Left ventricle myocardium inferior (tissue), 1 donor: ENCODE results near the gene MOCS2. TPM values are rescaled to one million over a fixed set of nuclear protein-coding genes. Genes with fewer than 3 reads are reported as not detected.

ENCODE experiments used
- DNase-seq: peaks from one replicate; pipeline ENCODE4 v3.0.0-alpha.2; 2020
- H3K27ac ChIP-seq: fragments of 200-600 bp; replicated peaks from 2 replicates; pipeline ENCODE4 v1.8.0; 2021
- H3K27me3 ChIP-seq: fragments of 200-600 bp; 2 replicates; pipeline ENCODE4 v1.8.0; 2021; ENCODE audit warnings: low read depth
- H3K36me3 ChIP-seq: fragments of 200-600 bp; 2 replicates; pipeline ENCODE4 v1.8.0; 2021
- H3K4me1 ChIP-seq: fragments of 200-600 bp; 2 replicates; pipeline ENCODE4 v1.8.0; 2021
- H3K4me3 ChIP-seq: fragments of 200-600 bp; 2 replicates; pipeline ENCODE4 v1.8.0; 2021; ENCODE audit warnings: mild to moderate bottlenecking, moderate library complexity
- H3K9me3 ChIP-seq: fragments of 200-600 bp; replicated peaks from 2 replicates; pipeline ENCODE4 v1.8.0; 2021
- CTCF ChIP-seq: fragments of 200-600 bp; IDR thresholded peaks from 2 replicates; pipeline ENCODE4 v1.8.0; 2021; ENCODE audit warnings: antibody characterized with exemption, mild to moderate bottlenecking, borderline replicate concordance
- intact Hi-C: fragments of 100-400 bp; cut with micrococcal nuclease; formaldehyde crosslinking; loops from one replicate; pipeline ENCODE4 v1.11.0; 2022
- total RNA-seq: library from RNA; stranded (reverse); fragmentation: NEBNext Ultra II Directional; extraction: Animal tissue kit (Norgen Biotek cat#: 25700); gene quantifications from one replicate; pipeline ENCODE4 v1.2.1, GENCODE V29; 2021
- donor health status: DM: no; HTN: yes; CAD: no; lungs with severe emphysema.

Gene MOCS2
- total RNA-seq, 1 donor from 2014 or later = 88.7 TPM

- Histone ChIP-seq H3K4me1 (peaks cover 44% of the 10 kb centered on the region), H3K9me3 (no peaks in the 10 kb centered on the region), H3K27me3 (no peaks in the 10 kb centered on the region), H3K36me3 (peaks cover 37% of the 10 kb centered on the region), H3K27ac (peak overlapping the region; percentile 80), H3K4me3 (peak overlapping the region; percentile 86)
- no peak for DNase-seq
- TF ChIP-seq CTCF = no peak
- intact Hi-C loops = no loop called here
These were observed 508 bp downstream of the MOCS2 start for GRCh38 chr5:53109056-53109442.

GRCh38 chr5:53105611-53106300 lies 3.8 kb downstream of the MOCS2 start:
- no peak for TF ChIP-seq CTCF
- Histone ChIP-seq H3K36me3 (peaks cover 68% of the 10 kb centered on the region), H3K27ac (no peak overlapping the region), H3K4me1 (peaks cover 44% of the 10 kb centered on the region), H3K9me3 (no peaks in the 10 kb centered on the region), H3K4me3 (no peak overlapping the region), H3K27me3 (no peaks in the 10 kb centered on the region)
- DNase-seq = no peak
- intact Hi-C loops = no loop called here

- no peak for DNase-seq
- intact Hi-C loops = no loop called here
- Histone ChIP-seq H3K27ac (no peak overlapping the region), H3K4me1 (no peaks in the 10 kb centered on the region), H3K9me3 (no peaks in the 10 kb centered on the region), H3K4me3 (no peak overlapping the region), H3K27me3 (no peaks in the 10 kb centered on the region), H3K36me3 (peaks cover 88% of the 10 kb centered on the region)
- TF ChIP-seq CTCF = no peak
These were observed 9.0 kb downstream of the MOCS2 start for GRCh38 chr5:53100606-53101005.

GRCh38 chr5:53099546-53099945 lies 10.0 kb downstream of the MOCS2 start:
- intact Hi-C loops = loop anchor here (5.0 kb wide), 1 partner anchor 152 kb away; no protein-coding TSS in a partner anchor
- no peak for DNase-seq
- H3K9me3 ChIP-seq = no peaks in the 10 kb centered on the region
- H3K36me3 ChIP-seq = peaks cover 77% of the 10 kb centered on the region
- H3K27ac ChIP-seq = no peak overlapping the region
- TF ChIP-seq CTCF = no peak
- H3K27me3 ChIP-seq = no peaks in the 10 kb centered on the region
- H3K4me1 ChIP-seq = no peaks in the 10 kb centered on the region
- no peak overlapping the region for H3K4me3 ChIP-seq

- Histone ChIP-seq H3K9me3 (no peaks in the 10 kb centered on the region), H3K27ac (no peak overlapping the region), H3K4me3 (no peak overlapping the region), H3K36me3 (peaks cover 44% of the 10 kb centered on the region), H3K4me1 (peaks cover 9% of the 10 kb centered on the region), H3K27me3 (no peaks in the 10 kb centered on the region)
- intact Hi-C loops = loop anchor here (5.0 kb wide), 1 partner anchor 149 kb away; no protein-coding TSS in a partner anchor
- peak; percentile 93 for TF ChIP-seq CTCF
- DNase-seq = peak; percentile 18
These were observed 13.5 kb downstream of the MOCS2 start for GRCh38 chr5:53095931-53096525.
